K562 (cell line): ENCODE data around the gene MSL2. TPM values are rescaled to one million over a fixed set of nuclear protein-coding genes. Genes with fewer than 3 reads are reported as not detected.
"Not testable (repeated sequence)": the region's sequence is repeated elsewhere in the genome, so short reads cannot be mapped to it uniquely, and the experiment has no call there.

Source experiments
- ATAC-seq: fragments of 200-7000 bp; cut with Tn5 transposase; 3 replicates; pipeline ENCODE4 v1.9.1; 2020; ENCODE audit warnings: moderate library complexity
- BruUV-seq: library from RNA; stranded (reverse); fragments of 400-500 nt; replicated peaks from 2 replicates; lab custom pipeline; 2021; lab: Mats Ljungman, UMichigan
- CTCF ChIA-PET: fragments of 300-600 bp; formaldehyde crosslinking; extraction: SDS; loops from one replicate; lab custom pipeline; 2021; ENCODE audit warnings: low intra/inter-chr PET ratio; lab: Yijun Ruan, JAX
- POLR2A ChIA-PET: fragments of 300-600, 350-650 bp; sonication (Branson Sonifier 250); formaldehyde crosslinking; extraction: SDS; loops from one replicate; lab custom pipeline; 2021; ENCODE audit warnings: antibody characterized with exemption, inconsistent platforms; lab: Yijun Ruan, JAX
- DNase-seq, 4 experiments: peaks; one replicate each; pipeline versions ENCODE4 v3.0.0 to v3.0.0-alpha.2; 2011 to 2018; ENCODE audit warnings: low spot score in 3 of 4, mixed read lengths in 3 of 4; ENCODE audit errors: extremely low read depth in 1 of 4
- FAIRE-seq: peaks from 2 replicates; lab custom pipeline; 2011; peaks lifted over from hg19 to GRCh38; lab: Jason Lieb, UNC
- H2AFZ ChIP-seq: 2 replicates; pipeline ENCODE4 v1.6.0; 2011; ENCODE audit warnings: low read depth, low read length, control low read depth, inconsistent platforms
- H3K27ac ChIP-seq: fragments of 200-600 bp; 3 replicates; pipeline ENCODE4 v1.8.0; 2011; ENCODE audit warnings: low read depth, mild to moderate bottlenecking, control low read depth, inconsistent platforms, low read length, moderate library complexity, mixed read lengths; ENCODE audit errors: extremely low read depth
- H3K27me3 ChIP-seq, 2 experiments: fragments of 300-600 bp in 1 of 2; 2 replicates in 1 of 2; 3 replicates in 1 of 2; pipeline versions ENCODE4 v1.6.0 to v1.8.0; 2011; ENCODE audit warnings: inconsistent platforms in 2 of 2, low read length in 2 of 2, mild to moderate bottlenecking in 1 of 2, mixed read lengths in 1 of 2, moderate library complexity in 1 of 2; ENCODE audit not compliant: control insufficient read depth in 2 of 2, insufficient read depth in 2 of 2
- H3K36me3 ChIP-seq: fragments of 300-600 bp; 3 replicates; pipeline ENCODE4 v1.8.0; 2011; ENCODE audit warnings: mild to moderate bottlenecking, low read length, inconsistent platforms; ENCODE audit not compliant: control insufficient read depth, insufficient read depth
- H3K4me1 ChIP-seq, 2 experiments: fragments of 200-600 bp in 1 of 2; replicated peaks in 1 of 2; 2 replicates in 1 of 2; 3 replicates in 1 of 2; pipeline versions ENCODE4 v1.5.1 to v1.8.0; 2011; ENCODE audit warnings: inconsistent platforms in 2 of 2, low read length in 2 of 2, mild to moderate bottlenecking in 1 of 2, mixed read lengths in 1 of 2, moderate library complexity in 1 of 2; ENCODE audit not compliant: control insufficient read depth in 2 of 2, insufficient read depth in 2 of 2
- H3K4me2 ChIP-seq: 2 replicates; pipeline ENCODE4 v1.6.1; 2011; ENCODE audit warnings: low read length, control low read depth, inconsistent platforms, mixed read lengths; ENCODE audit not compliant: insufficient read depth
- H3K4me3 ChIP-seq: fragments of 200-600 bp; sonication (generic), shearing (Covaris generic); 2 replicates; pipeline ENCODE4 v1.5.1; 2016; ENCODE audit warnings: control low read depth, inconsistent platforms
- H3K79me2 ChIP-seq: fragments of 200-600 bp; 3 replicates; pipeline ENCODE4 v1.8.0; 2011; ENCODE audit warnings: low read length, inconsistent platforms; ENCODE audit not compliant: control insufficient read depth, insufficient read depth
- H3K9ac ChIP-seq, 2 experiments: 2 replicates each; pipeline versions ENCODE4 v1.6.0 to v1.6.1; 2011; ENCODE audit warnings: low read depth in 2 of 2, low read length in 2 of 2, control low read depth in 1 of 2, inconsistent platforms in 1 of 2, mild to moderate bottlenecking in 1 of 2, mixed read lengths in 1 of 2; ENCODE audit not compliant: insufficient read depth in 1 of 2
- H3K9me1 ChIP-seq: one replicate; pipeline ENCODE4 v1.6.0; 2011; ENCODE audit warnings: inconsistent platforms, mild to moderate bottlenecking, low read length, moderate library complexity; ENCODE audit not compliant: control insufficient read depth, insufficient read depth
- H3K9me3 ChIP-seq: replicated peaks from 2 replicates; pipeline ENCODE4 v1.5.1; 2011; ENCODE audit warnings: low read depth, low read length, inconsistent platforms; ENCODE audit not compliant: control insufficient read depth, insufficient read depth
- H4K20me1 ChIP-seq: replicated peaks from 2 replicates; pipeline ENCODE4 v1.6.1; 2011; ENCODE audit warnings: low read length, inconsistent platforms, mixed read lengths; ENCODE audit not compliant: control insufficient read depth, insufficient read depth
- in situ Hi-C: fragments of 300-500 bp; cut with MboI; formaldehyde crosslinking; loops from 4 replicates; pipeline ENCODE4 v1.15.0; 2018; ENCODE audit warnings: inconsistent platforms, mixed read lengths
- intact Hi-C: fragments of 100-400 bp; cut with micrococcal nuclease; formaldehyde crosslinking; loops from 2 replicates; pipeline ENCODE4 v1.14.2; 2022
- polyA plus RNA-seq, 8 experiments: library from polyadenylated mRNA; depleted of rRNA in 4 of 8; stranded (reverse) in 5 of 8; unstranded in 3 of 8; fragments of >200 nt; fragmentation: Nextera tagmentation in 2 of 8; fragmentation: Illumina TruSeq in 1 of 8; extraction: Ambion mirVana in 2 of 8; extraction: Trizol in 1 of 8; gene quantifications; 2 replicates each; pipeline versions ENCODE4 v1.2.1 to v1.2.3, GENCODE V29; 2011 to 2014; ENCODE audit warnings: inconsistent platforms in 1 of 8, missing spikeins in 1 of 8
- total RNA-seq, 7 experiments: library from RNA; depleted of rRNA in 6 of 7; stranded (reverse); fragments of >200 nt in 6 of 7; fragmentation: Illumina TruSeq in 2 of 7; extraction: Trizol in 2 of 7; gene quantifications; 2 replicates each; pipeline versions ENCODE4 v1.2.1 to v1.2.3, GENCODE V29; 2011 to 2021; ENCODE audit warnings: low replicate concordance in 1 of 7
- TF ChIP-seq, protein P1 (sequence below): fragments of 450-650 bp; formaldehyde crosslinking; IDR thresholded peaks from 2 replicates; pipeline ENCODE4 v1.4.0; 2020; ENCODE audit warnings: mild to moderate bottlenecking
- TF ChIP-seq, protein P2 (sequence below), 3 experiments: IDR thresholded peaks in 2 of 3; conservative IDR thresholded peaks in 1 of 3; 2 replicates each; pipeline ENCODE4 v1.5.1; 2011 to 2012; ENCODE audit warnings: low read length in 3 of 3, mild to moderate bottlenecking in 3 of 3, control low read depth in 2 of 3, improper control_type of control experiment in 1 of 3, inconsistent platforms in 1 of 3, low read depth in 1 of 3, mixed read lengths in 1 of 3, moderate library complexity in 1 of 3; ENCODE audit not compliant: insufficient read depth in 2 of 3

The MSL2 gene
- total and polyA plus RNA-seq, 9 of the 15 experiments (the other 6 are each of a cell fraction or from before 2014, with no cell fraction given): 1.9 to 19.9 (median 9.1) TPM

GRCh38 chr3:136166507-136166906, 29.6 kb downstream of the MSL2 start (continued):
- TF ChIP-seq, protein P1, sequence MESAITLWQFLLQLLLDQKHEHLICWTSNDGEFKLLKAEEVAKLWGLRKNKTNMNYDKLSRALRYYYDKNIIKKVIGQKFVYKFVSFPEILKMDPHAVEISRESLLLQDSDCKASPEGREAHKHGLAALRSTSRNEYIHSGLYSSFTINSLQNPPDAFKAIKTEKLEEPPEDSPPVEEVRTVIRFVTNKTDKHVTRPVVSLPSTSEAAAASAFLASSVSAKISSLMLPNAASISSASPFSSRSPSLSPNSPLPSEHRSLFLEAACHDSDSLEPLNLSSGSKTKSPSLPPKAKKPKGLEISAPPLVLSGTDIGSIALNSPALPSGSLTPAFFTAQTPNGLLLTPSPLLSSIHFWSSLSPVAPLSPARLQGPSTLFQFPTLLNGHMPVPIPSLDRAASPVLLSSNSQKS (CRISPR knock-in tag): no peak
- TF ChIP-seq, protein P2, sequence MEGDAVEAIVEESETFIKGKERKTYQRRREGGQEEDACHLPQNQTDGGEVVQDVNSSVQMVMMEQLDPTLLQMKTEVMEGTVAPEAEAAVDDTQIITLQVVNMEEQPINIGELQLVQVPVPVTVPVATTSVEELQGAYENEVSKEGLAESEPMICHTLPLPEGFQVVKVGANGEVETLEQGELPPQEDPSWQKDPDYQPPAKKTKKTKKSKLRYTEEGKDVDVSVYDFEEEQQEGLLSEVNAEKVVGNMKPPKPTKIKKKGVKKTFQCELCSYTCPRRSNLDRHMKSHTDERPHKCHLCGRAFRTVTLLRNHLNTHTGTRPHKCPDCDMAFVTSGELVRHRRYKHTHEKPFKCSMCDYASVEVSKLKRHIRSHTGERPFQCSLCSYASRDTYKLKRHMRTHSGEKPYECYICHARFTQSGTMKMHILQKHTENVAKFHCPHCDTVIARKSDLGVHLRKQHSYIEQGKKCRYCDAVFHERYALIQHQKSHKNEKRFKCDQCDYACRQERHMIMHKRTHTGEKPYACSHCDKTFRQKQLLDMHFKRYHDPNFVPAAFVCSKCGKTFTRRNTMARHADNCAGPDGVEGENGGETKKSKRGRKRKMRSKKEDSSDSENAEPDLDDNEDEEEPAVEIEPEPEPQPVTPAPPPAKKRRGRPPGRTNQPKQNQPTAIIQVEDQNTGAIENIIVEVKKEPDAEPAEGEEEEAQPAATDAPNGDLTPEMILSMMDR (IDR thresholded peaks at IDR 0.05 in 2 of 3, conservative IDR thresholded peaks at IDR 0.05 in 1 of 3; ENCODE audit: insufficient read depth in 2 of 3, low read depth in 1 of 3, low read length in 3 of 3): no peak

DNA sequence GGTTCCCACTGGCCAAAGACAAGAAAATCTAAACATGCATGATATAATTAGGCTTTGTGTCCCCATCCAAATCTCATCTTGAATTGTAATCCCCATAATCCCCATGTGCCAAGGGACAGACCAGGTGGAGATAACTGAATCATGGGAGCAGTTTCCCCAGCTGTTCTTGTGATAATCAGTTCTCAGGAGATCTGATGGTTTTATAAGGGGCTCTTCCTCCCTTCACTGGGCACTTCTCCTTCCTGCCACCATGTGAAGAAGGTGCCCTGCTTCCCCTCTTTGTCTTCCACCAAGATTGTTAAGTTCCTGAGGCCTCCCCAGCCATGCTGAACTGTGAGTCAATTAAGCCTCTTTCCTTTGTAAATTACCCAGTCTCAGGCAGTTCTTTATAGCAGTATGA, 32.5 kb downstream of the MSL2 start:
- H3K9ac ChIP-seq, H3K9me1 ChIP-seq, H3K4me3 ChIP-seq, in situ Hi-C loops, FAIRE-seq, POLR2A ChIA-PET, CTCF ChIA-PET, H3K27me3 ChIP-seq, H3K27ac ChIP-seq, H3K36me3 ChIP-seq, intact Hi-C loops, DNase-seq, H2AFZ ChIP-seq, H3K4me2 ChIP-seq, BruUV-seq, H3K9me3 ChIP-seq, ATAC-seq, H3K4me1 ChIP-seq, H4K20me1 ChIP-seq: not testable (repeated sequence)
- H3K79me2 ChIP-seq: peaks cover 97% of the 10 kb centered on the region
